ENCODE data around the gene ABCG5.

GRCh38 chr2:43832457-43832856 lies 6.2 kb downstream of the ABCG5 start:
- TF ChIP-seq CTCF (IDR thresholded peaks at IDR 0.05) (no peak), POLR2A (IDR thresholded peaks at IDR 0.05) (no peak), EP300 (IDR thresholded peaks at IDR 0.05) (no peak), POLR2AphosphoS5 (IDR thresholded peaks at IDR 0.05) (no peak)

Measured in suprapubic skin (tissue), 4 donors.